SW 1271 (cell line): ENCODE data around the gene PTGFRN.
"Not testable (repeated sequence)": the region's sequence is repeated elsewhere in the genome, so short reads cannot be mapped to it uniquely, and the experiment has no call there.

Experiments
- DNase-seq, 2 experiments: peaks; one replicate each; lab custom pipeline; 2025; lab: John Stamatoyannopoulos, UW

The PTGFRN gene

GRCh38 chr1:116909512-116910378 is at the start of gene PTGFRN:
TSS of gene PTGFRN (plus strand) at chr1:116909916. CDS start at chr1:116910204, 288 bp downstream.
- no peak for DNase-seq

DNA sequence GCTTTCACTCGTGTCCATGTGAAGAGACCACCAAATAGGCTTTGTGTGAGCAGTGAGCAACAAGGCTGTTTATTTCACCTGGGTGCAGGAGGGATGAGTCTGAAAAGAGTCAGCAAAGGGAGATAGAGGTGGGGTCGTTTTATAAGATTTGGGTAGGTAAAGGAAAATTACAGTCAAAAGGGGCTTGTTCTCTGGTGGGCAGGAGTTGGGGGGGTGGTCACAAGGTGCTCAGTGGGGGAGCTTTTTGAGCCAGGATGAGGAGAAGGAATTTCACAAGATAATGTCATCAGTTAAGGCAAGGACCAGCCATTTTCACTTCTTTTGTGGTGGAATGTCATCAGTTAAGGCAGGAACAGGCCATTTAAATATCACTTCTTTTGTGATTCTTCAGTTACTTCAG is 49.5 kb upstream of the PTGFRN start:
- not testable (repeated sequence) for DNase-seq

DNA sequence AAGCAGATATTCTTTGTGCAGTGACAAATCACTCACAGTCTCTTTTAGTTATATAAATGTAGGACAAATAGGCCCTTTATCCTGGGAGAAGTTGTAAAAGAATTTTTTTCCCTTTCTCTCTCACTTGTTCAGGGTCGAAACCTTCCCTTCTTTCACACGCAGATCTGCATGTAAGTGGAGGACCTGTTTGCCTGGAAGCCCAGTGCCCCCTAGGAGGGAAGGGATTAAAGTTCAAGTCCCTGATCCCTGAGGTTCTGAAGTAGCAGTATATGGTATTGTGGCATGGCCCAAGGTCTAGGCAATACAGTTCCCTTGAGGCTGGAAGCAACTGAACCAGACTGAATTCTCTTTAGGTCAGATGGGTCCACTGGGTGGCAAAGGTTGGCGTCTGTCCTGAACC is 48.6 kb upstream of the PTGFRN start:
- no peak for DNase-seq

DNA sequence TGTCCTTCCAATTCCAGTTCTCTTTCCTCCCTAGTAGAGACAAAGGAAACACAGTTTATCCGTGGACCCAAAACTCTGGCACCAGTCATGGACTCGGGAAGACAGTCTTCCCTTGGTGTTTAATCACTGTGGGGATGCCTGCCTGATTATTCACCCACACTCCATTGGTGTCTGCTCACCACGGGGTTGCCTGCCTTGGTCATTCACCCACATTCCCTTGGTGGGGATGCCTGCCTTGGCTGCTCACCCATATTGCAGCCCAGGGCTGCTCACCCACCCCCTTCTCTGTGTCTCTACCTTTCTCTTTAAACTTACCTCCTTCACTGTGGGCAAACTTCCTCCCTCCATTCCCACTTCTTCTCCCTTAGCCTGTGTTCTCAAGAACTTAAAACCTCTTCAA is 46.7 kb upstream of the PTGFRN start:
- DNase-seq, result not testable (repeated sequence)

- not testable (repeated sequence) for DNase-seq
Observed at GRCh38 chr1:116866478-116866877, 43.2 kb upstream of the PTGFRN start.

GRCh38 chr1:116868385-116868784 is 41.3 kb upstream of the PTGFRN start:
- DNase-seq, result no peak

GRCh38 chr1:116869611-116870010 is 40.1 kb upstream of the PTGFRN start:
- no peak for DNase-seq

GRCh38 chr1:116870300-116870699 is 39.4 kb upstream of the PTGFRN start:
- DNase-seq, result no peak

- no peak for DNase-seq
Observed at GRCh38 chr1:116871779-116872146, 38.0 kb upstream of the PTGFRN start.

DNA sequence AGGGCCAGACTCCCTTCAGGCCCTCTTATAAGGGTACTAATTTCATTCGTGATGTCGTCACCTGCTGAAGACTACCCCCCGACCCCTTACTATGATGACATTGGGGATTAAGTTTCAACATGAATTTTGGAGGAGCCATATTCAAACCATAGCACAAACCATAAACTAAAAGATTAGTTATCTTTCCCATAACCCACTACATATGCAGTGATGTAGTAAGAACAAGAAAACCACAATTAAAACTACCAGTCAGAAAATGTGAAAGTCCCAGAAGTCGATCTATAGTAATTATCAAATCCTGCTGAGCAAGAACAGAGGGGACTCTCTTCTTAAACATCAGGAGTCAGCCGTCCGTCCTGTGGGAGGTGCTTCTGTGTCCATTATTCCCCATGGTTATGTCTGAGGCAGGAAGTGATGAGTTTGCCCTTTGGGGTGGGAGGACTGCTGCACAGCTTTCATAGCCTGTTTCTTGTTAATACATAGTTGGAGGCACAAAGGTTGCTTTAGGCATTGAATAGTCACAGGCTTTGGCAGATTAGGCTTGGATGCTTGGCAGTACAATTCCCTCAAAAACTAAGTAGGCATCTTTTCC is 35.9 kb upstream of the PTGFRN start:
- DNase-seq, result no peak

GRCh38 chr1:116874733-116875249 is 34.9 kb upstream of the PTGFRN start:
- DNase-seq, result no peak

GRCh38 chr1:116875391-116875790 is 34.3 kb upstream of the PTGFRN start:
- no peak for DNase-seq

DNA sequence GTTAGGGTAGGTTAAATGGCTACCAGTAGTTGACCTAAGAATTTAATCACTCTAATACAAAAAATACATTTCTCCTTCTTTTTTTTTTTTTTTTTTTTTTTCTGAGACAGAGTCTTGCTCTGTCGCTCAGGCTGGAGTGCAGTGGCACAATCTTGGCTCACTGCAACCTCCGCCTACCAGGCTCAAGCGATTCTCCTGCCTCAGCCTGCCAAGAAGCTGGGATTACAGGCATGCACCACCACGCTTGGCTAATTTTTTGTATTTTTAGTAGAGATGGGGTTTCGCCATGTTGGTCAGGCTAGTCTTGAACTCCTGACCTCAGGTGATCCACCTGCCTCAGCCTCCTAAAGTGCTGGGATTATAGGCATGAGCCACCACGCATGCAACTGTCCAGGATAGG is 33.8 kb upstream of the PTGFRN start:
- DNase-seq, result not testable (repeated sequence)

- no peak for DNase-seq
Observed at GRCh38 chr1:116877141-116877818, 32.4 kb upstream of the PTGFRN start.

- DNase-seq, result no peak
Observed at GRCh38 chr1:116878804-116879477, 30.8 kb upstream of the PTGFRN start.

GRCh38 chr1:116879478-116880133 is 30.1 kb upstream of the PTGFRN start:
- no peak for DNase-seq

DNA sequence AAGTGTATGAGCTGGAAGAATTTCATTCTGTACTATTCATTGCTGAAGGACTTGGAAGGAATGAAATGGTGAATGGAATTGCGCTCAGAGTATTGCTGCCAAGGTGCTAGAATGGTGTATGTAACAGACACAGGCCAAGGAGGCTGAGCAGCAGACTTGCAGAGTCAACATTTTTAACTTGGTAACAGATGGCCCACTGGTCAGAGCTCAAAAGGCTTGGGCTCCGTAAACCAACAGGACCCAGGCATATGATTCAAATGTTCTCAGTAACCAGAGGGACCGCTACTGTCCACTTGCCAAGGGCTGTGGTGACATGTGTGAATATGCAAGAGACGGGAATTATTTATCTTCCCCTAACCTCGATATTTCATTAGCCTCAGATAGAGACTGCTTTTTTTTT is 28.8 kb upstream of the PTGFRN start:
- no peak for DNase-seq

GRCh38 chr1:116881879-116882520 is 27.7 kb upstream of the PTGFRN start:
- DNase-seq, result no peak

DNA sequence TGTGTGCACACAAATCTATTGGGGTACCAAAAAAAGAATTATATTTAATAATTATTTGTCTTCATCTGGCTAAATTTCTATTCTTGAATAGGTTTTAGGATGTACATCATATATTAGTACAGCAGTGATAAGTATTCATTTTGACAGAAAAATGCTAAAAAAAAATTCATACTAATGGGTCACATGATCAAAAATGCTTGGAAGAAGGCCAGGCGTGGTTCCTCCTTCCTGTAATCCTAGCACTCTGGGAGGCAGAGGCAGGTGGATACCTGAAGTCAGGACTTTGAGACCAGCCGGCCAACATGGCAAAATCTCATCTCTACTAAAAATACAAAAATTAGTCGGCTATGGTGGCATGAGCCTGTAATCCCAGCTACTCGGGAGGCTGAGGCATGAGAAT is 26.9 kb upstream of the PTGFRN start:
- no peak for DNase-seq

- DNase-seq, result no peak
Observed at GRCh38 chr1:116886291-116886878, 23.3 kb upstream of the PTGFRN start.

DNA sequence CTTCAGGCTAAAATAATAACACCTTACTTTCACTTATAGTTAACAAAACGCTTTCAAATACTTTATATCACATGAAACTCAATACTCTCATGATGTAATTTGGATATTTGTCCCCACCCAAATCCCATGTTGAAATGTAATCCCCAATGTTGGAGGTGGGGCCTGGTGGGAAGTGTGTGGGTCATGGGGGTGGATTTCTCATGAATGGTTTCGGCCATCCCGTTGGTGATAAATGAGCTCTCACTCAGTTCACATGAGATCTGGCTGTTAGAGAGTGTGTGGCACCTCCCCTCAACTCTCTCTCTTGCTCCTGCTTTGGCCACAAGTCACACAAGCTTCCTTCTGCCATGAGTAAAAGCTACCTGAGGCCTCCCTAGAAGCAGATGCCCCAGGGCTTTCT is 22.5 kb upstream of the PTGFRN start:
- no peak for DNase-seq
